HG03066 (cell line): Measurements from ENCODE around the gene ESYT3.
A peak's percentile ranks its signal among the peaks of the same experiment; 100 is the strongest.
"Not testable (repeated sequence)": the region's sequence is repeated elsewhere in the genome, so short reads cannot be mapped to it uniquely, and the experiment has no call there.

Source experiments
- ATAC-seq: cut with Tn5 transposase; IDR thresholded peaks from one replicate; pipeline ENCODE4 v1.9.1; 2021; ENCODE audit warnings: low read depth; ENCODE audit not compliant: unreplicated experiment

The ESYT3 gene

DNA sequence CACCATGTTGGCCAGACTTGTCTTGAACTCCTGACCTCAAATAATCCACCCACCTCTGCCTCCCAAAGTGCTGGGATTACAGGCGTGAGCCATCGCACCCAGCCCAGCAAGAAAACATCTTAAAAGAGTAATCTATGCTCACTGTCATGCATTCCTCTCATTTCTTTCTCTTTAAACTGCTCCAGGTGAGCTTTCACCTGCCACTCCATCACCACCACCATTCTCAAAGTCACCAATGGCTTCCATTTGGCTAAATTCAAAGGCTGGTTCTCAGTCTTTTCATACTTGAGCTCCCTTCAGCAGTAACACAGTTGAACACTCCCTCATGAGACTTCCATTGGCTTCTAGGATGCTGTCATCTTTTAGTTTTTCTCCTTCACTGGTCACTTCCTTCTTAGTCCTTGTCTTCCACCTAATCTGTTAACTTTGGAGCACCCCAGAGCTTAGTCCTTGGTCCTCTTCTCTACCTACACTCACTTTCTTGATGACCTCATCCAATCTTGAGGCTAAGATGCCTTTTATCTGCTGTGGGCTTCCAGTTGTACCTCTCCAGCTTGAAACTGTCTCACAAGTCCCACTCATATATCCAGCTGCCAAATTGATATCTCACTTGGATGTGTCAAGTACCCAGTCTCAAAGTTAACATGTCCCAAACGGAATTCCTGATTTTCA lies 27.0 kb upstream of the ESYT3 start:
- no peak for ATAC-seq

DNA sequence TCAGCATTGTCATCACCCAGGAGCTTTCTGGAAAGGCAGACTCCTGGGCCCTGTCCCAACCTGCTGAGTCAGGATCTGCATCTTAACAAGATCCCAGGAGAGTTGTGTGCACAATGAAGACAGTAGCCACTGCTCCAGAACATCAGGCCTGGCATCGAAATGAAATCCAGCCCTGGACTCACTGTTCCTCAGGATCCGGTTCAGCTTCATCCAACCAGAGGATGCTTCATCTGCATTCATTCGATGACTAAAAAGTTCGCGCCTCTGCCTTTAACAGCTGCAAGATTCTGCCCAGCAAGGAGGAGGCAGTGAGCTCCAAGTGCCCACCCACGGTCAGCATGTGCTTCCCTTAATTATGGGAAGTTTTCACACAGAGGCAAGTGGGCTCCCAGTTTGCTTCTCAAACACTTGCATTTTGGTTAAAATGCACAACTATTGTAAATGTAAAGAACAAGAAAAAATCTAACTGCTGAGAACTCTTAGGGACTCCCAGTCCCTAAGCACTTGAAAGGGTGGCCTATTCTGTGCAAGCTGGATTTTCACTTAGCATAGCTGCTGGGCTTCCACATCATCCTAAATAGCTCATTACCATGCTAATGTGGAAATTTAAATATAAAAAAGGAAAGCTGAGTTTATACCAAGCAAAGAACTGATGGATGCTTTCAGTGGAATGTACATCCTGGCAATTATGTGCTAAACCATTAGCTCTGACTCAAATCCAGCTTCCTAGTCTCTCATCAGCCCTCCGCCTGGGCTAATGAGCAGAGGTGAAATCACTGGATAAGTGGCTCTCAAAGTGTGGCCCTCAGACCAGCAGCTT lies 25.5 kb upstream of the ESYT3 start:
- no peak for ATAC-seq

DNA sequence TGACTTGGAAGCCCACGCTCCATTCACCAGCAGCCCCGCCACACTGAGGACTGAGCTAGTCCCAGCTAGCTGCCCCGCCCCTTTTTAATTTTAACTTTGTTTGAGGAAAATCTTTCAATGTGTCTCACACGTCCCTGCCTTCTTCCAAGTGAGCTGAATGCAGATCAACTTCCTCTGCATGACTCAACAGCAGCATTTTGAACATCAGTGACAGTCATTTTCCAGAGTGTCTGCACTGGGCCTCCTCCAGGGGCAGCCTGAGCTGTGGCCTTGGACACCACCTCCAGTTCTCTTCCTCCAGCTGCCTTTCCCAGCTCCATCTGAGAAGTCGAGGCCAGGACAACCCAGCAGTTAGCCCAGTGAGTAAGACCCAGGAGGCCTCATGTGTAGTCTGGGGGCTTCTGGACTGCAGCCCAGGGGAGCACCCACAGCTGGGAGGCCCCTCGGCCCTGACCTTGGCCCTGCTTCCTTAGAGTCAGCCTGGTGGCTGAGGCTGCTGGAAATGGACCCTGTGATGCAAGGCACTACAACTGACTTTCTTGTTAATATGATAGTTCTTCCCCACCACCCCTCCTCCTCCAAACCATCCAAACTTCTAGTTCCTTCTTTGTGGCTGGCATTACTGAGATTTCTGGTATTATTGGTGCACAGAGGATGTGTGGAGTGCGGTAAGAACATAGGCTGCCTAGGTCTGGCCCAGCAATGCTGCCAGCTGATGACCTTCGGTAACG lies 21.4 kb upstream of the ESYT3 start:
- no peak for ATAC-seq

DNA sequence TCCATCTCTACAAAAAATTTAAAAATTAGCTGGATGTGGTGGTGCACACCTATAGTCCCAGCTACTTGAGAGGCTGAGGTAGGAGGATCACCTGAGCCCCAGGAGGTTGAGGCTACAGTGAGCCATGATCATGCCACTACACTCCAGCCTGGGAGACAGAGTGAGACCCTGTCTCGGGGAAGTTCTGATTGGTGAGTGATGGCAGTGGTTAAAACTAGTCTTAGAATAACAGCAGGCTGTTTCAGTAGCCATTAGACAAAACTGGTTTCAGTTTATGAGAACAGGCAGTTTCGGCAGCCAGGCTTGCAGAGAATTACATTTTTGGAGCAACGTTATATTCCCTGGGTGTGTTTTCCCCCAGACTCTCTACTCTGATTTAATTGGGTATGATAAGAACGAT lies 18.2 kb upstream of the ESYT3 start:
- ATAC-seq = not testable (repeated sequence)

DNA sequence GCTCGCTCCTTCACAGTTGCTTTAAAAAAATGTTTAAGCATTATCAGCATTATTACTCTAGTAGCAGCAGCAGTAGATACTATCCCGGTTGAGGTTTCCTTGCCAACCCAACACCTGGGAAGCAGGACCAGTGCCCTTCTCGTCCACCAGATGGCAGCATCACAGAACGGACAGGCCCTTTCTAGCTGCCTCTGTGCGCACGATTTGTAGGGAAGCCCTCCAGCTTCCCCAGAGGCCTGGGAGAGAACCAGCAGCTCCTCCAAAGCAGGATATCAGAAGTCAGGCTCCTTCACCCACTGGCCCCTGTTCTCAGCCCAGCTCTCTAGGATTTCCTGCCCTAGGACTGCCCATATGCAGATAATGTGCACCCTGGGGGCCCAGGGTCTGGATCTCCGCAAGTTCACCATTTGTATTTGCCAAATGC lies 16.8 kb upstream of the ESYT3 start:
- ATAC-seq = peak; percentile 80

DNA sequence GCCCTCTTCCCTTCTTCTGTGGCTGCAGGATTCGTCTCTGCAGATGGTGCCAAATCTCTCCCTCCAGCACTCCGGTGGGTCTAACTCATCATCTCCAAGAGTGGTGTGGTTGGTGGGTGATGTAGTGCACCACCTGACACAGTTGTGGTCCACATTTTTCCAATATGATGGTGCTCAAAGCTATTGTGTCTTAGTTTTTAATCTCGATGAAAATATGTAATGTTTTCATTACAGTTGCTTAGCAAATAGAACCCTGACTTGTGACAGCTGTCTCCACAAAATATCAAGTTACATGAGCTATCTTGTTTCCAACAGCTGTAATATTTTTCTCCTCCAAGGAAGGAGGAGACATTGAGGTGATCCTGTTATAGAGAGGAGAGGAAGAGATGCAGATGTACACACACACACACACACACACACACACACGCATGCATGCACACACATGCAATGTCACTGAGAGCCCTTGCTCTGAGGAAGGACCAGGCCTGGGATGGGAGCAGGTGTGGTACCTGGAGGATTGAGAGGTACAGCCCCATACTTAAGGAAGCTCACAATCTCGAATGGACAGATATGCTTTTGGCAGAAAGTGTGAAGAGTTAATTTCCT lies 15.7 kb upstream of the ESYT3 start:
- no peak for ATAC-seq

DNA sequence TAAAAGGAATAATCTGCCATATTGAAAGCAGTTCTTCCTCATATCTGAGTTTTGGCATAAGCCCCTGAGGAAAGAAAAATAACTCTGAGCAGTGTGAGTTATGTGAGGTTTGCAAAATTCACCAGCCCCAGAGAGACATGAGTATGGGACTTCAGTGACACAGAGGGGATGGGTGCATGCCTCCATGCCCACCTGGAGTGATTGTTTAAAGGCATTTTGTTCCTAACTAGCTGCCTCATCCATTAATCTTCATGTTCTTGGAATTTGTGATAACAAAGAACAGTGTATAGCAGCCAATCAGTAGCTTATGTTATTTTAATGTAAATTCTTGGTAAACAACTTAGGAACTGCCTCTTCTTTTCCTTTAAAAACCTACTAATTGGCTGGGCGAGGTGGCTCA lies 11.1 kb upstream of the ESYT3 start:
- no peak for ATAC-seq

DNA sequence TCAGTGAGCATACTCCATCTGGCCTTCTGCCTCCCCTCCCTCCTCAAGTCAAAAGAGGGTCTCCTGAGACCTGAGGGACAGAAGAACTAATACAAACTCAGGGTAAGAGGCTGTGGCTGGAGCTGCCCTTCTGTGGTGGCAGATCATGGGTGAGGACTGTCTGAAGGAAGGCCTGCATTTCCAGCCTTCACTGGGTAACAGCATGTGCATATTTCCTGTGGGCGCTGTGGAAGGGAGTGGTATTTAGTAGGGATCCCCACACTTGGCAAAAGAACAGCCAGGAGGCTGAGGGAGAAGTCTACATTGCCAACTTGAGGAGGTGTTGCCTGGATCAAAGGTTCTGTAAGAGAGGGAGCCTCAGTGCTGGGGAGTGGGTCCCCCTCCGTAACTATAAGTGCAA lies 10.1 kb upstream of the ESYT3 start:
- no peak for ATAC-seq

DNA sequence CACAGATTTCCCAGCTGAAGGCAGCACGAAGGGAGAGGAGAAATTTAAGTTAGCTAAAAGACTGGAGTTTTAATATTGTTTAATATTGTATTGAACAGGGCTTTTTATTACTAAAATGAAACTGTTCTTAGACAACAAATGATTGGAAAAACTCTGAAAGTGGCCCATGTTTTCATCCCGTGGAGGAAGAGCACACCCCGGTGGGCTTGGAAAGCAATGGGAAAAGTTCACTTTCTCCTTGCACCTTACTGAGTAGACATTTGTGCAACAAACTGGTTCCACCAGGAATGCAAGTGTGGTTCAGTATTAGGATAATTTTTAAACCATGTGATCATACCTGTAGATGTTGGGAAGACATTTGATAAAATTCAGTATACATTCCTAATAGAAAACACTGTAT lies 8.2 kb upstream of the ESYT3 start:
- no peak for ATAC-seq

DNA sequence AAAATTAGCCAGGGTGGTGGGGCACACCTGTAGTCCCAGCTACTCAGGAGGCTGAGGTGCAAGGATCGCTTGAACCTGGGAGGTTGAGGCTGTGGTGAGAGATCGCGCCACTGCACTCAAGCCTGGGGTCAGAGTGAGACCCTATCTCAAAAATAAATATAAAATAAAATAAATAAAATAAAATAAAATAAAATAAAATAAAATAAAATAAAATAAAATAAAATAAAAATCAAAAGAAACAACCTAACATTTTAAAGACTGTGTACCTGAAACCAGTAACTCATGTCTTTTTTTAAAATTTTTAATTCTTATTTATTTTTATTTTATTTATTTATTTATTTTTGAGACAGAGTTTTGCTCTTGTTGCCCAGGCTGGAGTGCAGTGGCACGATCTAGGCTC lies 7.7 kb upstream of the ESYT3 start:
- ATAC-seq = not testable (repeated sequence)

DNA sequence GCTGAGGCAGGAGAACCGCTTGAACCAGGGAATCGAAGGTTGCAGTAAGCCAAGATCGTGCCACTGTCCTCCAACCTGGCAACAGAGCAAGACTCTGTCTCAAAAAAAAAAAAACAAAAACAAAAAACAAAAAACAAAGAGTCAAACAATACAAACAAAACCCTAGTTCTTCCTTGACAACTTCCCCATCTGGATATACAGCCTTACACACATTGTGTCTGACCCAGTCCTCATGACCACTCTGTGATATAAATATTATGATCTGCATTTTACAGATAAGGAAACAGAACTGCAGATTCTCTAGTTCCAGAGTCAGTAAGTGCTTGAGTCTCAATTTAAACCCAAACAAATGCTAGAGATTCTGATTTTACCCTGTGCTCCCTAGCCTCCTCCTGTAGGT lies 4.8 kb upstream of the ESYT3 start:
- ATAC-seq = no peak

DNA sequence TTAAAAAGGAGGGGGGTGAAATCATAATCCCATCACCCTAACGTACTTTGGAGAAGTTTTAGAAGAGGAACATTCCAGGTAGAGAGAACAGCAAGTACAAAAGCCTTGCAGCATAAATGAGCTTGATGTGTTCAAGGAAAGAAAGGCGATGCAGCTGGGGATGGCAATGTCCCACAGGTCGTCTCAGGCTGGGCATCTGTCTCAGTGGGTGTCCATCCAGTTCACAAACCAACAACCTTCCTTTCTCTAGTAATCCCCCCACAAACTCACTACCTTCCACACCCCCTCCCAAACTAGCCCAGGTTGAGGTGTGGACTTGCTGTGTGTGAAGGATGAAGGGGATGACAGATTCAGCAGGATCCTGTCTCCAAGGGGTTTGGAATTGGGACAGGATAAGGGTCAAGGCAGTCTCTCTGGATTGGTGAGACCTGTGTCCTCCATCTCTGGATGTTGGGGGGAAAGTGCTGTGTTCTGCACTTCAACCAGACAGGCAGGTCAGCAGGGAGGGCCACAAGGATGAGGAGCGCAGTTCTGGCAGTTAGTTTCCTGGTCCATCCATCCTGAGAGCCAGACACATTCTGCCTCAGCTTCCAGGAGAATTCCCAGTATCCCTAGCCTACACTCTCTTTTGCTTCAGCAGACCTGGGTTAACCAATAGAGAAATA lies 1.7 kb upstream of the ESYT3 start:
- no peak for ATAC-seq

DNA sequence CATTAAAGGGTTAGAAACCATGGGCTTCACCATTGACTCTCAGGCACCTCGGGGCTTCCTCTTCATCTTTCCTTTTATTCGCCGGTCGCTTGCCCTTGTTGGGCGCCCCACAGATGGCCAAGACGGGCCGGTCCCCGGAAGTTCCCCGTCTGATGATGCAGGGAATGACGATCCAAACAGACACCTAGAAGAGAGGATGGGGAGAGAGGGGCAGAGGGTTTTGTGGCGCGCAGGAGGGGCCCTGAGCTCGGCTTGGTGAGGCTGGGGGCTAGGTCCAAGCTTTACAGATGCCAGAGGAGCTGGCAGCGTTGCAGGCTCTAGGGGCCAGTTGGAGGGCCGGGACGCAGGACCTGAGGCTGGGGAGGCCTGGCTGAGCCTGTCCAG lies 532 bp upstream of the ESYT3 start:
- ATAC-seq = no peak

DNA sequence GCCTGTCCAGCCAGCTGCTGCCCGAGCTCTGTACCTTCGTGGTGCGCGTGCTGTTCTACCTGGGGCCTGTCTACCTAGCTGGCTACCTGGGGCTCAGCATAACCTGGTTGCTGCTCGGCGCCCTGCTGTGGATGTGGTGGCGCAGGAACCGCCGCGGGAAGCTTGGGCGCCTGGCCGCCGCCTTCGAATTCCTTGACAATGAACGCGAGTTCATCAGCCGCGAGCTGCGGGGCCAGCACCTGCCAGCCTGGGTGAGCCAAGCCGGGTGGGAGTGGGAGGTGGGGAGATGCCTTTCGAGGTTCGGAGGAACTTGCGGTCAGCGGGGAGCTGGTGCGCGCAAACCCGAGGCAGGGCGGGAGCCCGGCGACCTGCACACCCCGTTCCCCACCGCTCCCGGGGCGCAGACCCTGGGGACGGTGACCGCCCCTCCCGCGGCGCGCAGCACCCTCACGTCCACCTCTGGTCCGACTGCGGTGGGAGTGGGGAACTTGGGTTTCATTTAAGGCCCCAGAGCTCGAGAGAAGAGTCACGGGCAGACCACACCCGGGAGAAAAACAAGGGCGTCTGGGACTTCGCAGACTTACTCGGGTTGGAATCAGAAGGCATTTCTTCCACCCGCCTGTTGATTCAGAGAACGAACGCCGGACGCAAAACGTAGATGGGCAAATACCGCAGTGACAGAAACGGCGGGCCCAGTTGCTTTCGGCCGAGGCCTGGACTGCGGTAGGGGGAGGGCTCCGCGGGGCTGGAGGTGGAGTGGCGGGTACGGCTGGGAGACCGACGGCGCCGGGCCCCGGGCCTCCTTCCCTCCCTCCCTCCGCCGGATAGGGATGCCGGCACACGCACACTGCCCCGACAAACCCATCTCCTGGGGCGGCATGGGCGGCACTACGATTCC lies 708 bp downstream of the ESYT3 start:
- no peak for ATAC-seq

DNA sequence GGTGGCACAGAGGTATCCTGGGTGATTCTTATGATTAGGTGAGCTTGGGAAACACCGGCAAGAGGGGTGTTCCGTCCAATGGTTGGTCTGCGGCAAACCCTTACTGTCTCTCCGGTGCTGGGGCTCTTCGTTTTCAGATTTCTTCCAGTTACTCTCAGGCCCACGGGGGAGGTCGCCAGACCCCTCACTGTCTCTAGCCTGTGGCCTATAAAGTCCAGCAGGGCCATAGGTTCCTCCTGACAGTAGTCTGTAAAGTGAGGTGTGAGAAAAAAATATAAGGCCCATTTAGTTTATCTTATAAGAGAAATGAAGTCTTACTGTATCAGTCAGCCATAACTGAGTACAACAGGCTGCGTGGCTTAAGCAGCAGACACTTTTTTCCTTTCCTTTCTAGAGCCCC lies 1.4 kb downstream of the ESYT3 start:
- no peak for ATAC-seq

DNA sequence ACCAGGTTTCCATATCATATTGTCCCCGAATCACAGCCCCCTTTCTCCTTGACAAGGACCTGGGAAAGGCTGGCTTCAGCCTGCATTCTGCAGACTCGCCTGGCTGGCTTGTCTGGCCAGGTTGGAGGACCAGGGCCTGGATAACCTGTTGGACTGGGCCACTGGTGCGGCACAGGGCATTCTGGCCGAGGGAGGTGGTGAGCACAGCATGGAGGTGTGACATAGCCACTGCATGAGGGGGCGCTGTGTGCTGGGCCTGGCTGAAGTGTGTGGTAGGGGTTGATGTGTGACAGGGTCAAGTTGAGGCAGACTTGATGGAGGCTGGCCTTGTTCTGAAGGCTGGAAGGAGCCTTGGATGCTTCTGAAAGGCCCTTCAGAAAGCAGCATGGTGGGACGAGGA lies 2.9 kb downstream of the ESYT3 start:
- ATAC-seq = no peak

DNA sequence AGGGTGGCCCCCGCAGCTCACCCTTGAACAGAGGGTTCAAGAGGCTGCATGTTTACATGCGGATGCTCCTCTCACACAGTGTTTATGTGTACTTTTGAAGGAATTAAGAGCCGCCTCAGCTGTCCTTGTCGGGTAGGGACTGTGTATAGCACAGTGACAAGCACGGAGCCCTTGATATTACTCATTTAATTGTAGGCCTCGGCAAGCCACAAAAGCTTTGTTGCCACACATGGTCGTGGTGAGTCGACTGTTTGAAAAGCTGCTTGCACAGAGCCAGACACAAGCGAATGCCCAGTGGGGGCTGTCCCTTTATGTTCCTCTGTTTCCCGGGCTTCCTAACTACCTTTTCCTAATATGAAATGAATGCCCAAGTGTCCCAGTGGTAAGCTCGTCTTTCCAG lies 4.5 kb downstream of the ESYT3 start:
- no peak for ATAC-seq

DNA sequence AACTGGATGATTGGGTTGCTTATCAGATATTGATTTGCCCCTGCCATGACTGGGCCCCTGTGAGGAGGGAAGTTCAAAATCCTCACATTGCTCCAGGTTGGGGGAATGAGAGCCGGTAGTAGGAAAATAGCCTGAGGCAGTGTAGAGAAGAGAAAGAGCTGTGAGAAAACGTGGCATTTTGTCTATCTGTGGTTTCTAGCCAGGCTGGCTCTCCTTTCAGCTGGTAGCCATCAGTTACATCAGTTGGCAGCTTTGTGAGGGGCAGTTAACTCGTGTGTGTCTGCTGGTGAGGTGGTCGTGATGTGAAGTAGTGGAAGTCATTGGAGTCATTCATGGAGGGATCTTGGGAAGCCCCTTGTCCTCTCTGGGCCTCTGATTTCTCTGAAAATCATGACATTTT lies 5.2 kb downstream of the ESYT3 start:
- no peak for ATAC-seq

DNA sequence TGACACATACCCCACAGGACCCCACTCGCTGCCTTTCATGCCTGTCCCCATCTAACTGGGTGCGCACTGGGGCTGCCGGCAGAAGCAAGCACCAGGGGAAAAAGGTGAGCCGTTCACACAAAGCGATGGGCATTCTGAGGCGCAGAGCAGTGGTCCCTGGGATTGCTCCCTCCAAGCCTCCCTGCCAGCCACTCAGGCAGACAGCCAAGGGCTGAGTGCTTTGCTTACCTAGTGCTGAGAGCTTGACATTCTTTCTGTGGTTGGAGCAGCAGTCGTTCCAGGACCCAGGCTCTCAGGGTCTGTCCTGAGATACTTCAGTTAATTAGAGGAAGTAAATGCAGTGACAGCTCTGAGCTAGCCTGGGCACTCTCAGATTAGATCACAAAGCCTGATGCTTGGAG lies 5.7 kb downstream of the ESYT3 start:
- no peak for ATAC-seq

DNA sequence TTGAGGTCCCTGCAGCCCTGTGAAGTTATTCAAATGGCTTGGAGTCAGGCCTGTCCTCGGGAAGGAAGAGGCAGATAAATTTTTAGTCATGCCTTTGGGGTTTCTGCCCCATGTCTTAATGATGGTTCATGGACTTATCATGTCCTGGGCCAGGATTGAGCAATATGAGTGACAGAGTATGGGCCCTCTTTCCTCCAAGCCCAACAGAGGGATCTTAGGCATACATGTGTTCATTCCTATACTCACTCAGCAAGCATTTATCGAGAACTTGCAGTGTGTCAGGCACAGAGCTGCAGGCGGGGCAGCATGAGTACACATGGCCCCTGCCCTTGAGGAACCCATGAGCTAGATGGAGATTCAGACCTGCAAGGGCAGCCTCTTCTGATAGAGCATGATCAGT lies 6.2 kb downstream of the ESYT3 start:
- no peak for ATAC-seq
